ENCODE measurements around the gene CAPN11.

CAPN11 gene

GRCh38 chr6:44158770-44159228 lies at the start of gene CAPN11:
CAPN11 (plus strand) TSS chr6:44158820; CDS start chr6:44158849, 29 bp downstream.
- no peak for DNase-seq

DNA sequence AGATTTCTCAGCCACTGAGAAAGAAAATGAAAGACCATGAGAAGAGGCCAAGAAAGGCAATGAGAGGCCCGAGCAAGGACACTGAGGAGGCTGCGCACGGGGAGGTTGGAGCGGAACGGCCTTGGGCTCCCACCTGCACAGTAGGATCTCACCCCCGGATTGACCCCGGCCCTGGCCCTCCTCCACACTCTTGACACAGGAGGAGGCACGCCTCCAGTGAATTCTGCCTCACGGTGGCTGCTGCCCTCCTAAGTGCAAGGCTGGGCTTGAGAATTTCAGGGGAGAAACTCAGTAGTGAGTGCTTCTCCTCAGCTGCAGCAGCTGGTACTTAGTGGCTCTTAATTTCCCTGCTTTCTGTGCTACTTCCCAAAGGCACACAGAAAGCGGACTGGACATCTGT lies 49.4 kb upstream of the CAPN11 start:
- no peak for DNase-seq

DNA sequence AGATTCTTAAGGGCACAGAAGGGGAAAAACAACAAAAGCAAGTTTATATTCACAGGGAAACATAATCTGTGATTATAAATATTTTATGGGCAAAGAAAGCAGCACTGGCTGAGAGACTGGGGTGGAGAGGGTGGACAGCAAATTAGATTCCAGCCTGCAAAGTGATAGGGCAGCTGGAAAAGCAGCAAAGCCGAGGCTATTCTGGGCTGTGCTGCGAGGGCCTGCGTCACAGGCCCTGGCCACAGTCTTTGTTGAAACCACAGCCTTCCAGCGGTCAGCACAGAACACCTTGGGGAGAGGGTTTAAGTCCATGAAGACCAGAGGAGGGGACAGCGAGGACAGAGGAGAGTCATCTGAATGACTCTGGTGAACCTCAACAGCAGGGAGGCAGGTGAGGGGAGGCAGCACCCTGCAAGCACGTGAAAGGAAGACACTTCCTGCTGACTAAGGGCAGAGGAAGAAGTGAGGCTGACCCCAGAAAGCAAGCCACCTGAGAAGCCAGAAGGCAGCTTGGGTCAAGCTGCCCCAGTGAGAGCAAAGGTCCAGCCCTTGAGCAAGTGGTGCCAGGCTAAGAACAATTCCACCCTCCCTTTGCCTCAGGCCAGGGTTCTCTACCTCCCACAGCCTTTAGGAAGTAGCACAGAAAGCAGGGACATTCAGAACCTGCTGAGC lies 48.5 kb upstream of the CAPN11 start:
- DNase-seq: no peak

DNA sequence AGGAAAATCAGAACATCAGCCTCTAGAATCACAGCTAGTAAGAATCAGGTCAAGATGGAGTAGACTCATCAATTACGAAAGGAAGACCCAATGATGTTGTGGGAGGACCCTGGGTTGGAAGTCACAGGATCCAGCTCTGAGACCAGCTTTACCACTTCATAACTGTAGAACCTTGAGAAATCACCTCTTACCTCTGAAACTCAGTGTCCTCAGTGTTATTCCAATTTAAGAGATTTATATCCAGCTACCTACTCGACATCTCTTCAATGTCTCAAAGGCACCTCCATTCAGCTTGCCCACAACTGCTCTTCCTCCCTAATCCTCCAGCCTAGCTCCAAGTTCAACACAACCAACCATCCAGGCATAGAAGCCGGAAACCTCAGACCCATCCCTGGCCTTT lies 47.7 kb upstream of the CAPN11 start:
- DNase-seq: no peak

DNA sequence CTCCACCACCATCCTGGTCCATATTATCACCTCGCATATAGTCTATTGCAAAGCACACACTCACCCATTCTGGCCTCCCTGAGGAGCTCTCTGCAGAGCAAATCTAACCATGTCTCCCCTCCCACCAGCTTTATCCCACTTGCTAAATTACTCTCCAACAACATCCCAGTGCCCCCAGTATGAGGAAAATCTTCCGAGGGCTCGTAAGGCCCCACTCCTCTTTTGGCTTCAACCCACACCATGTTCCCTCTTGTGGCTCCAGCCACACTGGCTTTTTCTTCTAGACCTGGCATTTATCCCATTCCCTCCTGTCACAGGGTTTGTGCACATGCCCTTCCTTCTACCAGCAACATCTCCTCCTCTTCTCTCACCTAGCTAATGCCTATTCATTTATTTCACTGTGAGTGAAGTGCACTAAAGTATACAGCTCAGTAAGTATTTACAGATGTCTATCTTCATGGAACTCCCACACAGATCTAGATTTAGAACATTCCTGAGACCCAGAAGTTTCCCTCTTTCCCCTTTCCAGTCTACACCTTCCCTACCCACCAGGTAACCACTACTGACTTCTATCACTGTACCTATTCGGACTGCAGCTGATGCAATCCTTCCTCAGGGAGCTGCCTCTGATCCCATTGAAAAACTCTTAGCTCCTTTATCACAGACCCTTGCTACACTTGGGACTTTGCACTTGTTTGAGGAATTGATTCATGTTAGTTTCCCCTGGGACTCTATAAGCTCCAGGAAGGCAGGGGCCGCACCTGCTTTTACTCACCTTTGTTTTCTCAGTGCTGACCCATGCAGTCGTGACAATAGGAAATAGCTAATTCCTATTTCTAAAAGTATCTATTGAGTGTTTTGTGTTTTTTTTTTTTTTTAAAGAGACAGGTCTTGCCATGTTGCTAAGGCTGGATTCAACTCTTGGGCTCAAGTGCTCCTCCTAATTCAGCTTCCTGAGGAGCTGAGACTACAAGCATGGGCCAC lies 46.9 kb upstream of the CAPN11 start:
- DNase-seq: no peak

- no peak for DNase-seq
These were observed 45.2 kb upstream of the CAPN11 start for GRCh38 chr6:44113414-44113813.

- no peak for DNase-seq
These were observed 42.8 kb upstream of the CAPN11 start for GRCh38 chr6:44115866-44116265.

DNA sequence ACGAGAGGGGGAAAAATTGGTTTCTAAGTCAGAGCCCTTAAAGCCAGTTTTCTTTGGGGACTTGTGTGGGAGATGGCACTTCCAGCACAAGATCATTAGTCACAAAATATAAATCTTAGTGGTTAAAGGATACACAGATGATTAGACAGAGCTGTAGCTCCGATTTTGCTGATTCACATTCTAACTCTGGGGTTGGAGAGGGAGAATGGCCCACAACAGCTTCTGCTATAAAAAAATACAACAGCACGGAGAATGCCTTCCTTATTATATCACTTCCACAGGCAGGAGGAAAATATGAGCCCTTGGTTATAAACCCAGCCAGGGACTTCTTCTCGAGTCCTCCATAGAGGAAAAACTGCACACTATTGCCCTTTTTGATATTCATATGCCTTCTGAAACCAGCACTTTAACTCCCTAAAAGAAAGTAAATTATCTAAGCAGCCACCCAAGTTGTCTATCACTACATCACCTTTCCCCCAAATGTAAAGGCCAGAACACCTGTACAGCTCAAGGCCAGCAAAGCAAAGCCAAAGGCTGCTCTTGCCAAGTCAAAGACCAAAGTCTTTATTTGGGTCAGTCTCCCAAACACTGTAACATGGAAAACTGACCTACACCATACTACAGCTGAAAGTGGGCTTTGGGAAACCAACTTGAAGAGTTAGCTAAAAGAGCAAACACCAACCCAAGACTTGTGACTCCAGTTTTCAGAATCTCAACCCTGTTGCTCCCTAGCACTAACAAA lies 41.8 kb upstream of the CAPN11 start:
- DNase-seq: no peak

- no peak for DNase-seq
These were observed 41.1 kb upstream of the CAPN11 start for GRCh38 chr6:44117397-44118128.

DNA sequence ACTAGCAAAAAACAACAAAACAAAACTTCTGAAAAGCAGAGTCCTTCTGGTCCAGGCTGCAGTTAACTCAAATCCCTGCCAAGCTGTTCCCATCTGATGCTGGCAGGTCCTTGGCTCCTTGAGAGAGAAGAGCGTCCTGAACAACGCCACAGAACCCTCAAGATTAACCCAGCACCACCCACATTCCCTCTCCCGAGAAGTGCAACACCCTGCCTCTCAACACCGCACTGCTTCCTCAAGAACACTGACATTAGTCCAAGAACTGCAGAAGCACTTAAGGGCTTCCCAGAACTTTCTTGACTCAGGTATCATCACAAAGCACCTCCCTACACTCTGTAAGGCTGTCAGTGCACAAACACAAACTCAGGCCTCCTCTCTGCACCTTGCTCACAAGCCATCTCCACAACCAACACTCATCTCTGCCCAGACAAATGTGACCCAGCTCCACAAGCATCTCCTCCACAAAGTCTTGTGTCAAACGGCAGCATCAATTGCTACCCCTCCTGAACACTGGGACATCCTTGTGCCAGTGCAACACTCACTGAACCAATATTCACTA lies 38.8 kb upstream of the CAPN11 start:
- DNase-seq: no peak

- DNase-seq: no peak
These were observed 37.8 kb upstream of the CAPN11 start for GRCh38 chr6:44120692-44121443.

- no peak for DNase-seq
These were observed 35.8 kb upstream of the CAPN11 start for GRCh38 chr6:44122801-44123200.

GRCh38 chr6:44123544-44123943 lies 35.1 kb upstream of the CAPN11 start:
- no peak for DNase-seq

GRCh38 chr6:44126320-44127149 lies 32.1 kb upstream of the CAPN11 start:
- peak in 7 of 14 donors; percentile 20 to 66 (median 40) for DNase-seq

DNA sequence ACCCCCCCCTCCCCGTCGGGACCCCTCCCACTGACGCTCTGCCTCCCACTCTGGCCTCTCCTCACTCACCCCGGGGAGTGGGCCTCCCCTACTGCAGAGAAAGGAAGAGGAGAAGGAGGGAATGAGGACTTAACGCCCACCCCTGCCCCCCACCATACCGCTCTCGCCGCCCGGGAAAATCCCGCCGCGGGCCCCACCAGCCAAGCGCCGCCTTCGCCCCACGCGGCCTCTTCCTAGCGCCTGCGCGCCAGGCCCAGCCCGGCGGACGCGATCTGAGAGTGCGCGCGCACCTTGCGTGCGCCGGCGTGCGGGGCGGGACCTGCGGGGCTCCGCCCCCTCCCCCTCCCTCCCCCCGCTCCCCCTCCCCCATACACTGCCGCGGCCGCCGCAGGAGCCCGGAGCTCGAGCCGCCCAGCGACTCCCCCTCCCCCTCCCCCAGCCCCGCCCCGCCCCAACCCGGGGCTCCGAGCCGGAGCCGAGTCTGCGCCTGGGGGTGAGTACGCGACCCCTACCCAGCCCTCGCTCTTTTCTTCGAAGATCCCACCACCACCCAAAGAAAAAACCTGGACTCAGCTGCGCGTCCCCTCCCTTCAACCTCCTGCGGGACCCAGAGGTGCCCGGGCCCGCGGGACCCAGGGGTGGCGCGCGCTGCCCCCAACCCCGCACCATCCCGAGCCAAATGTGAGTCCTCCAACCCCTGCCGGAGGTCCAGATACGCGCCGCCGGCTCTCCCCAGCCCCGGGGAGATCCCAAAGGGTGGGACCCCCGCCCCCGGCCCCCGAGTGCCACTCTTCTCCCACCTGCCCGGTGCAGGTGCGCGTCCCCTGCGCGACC lies 31.2 kb upstream of the CAPN11 start, which contains the start of the genes MRPL14 and TMEM63B:
Gene MRPL14, minus strand, starts transcription at position 267 of the 834 bp plus-strand sequence. CDS start 10,841 bp downstream, outside the sequence.
Gene TMEM63B, plus strand, starts transcription at position 369 of the 834 bp plus-strand sequence. CDS start 7,031 bp downstream, outside the sequence.
- peak in 13 of 14 donors; percentile 48 to 96 (median 82) for DNase-seq

DNA sequence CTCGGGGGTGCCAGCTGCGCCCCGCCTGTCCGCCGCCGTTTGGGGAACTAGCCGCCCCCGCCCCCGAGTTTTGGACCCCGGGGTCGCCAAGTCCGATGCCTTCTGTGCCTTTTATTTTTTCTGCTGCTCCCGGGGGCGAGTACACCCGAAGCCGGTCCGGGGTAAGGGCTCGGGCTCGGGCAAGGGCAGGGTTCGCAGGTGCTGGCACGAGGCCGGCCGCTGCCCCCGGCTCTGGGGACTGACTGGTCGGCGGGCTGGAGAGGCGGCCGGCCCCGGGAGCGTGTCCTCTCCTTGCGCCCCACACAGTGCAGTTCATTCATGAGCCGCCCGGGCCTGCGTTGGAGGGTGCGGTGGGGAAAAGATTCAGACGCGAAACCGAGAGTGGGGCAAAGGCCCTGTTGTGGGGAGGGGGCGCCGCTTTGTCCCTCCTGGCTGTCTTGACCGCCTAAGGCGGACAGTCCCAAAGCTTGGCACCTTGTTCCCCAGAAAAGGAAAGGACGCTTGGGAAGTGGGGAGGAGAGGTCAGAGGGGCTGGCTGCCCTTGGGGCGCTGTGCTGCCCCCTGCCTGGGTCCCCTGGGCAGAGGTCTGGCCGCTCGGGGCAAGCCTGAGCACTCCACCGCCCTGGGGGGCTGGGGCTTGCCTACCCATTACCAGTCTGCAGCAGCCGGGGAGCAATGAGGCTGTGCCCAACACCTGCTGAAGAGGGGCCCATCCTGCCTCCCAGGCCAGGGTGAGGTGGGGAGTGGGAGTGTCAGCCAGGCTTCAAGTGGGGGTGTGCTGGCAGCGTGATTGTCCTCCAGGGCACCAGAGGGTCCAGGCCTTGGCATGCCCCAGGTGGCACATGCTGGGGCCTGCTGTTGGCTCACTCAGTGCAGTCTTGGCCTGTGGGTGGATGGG lies 30.4 kb upstream of the CAPN11 start:
- peak in 7 of 14 donors; percentile 2 to 46 (median 33) for DNase-seq

DNA sequence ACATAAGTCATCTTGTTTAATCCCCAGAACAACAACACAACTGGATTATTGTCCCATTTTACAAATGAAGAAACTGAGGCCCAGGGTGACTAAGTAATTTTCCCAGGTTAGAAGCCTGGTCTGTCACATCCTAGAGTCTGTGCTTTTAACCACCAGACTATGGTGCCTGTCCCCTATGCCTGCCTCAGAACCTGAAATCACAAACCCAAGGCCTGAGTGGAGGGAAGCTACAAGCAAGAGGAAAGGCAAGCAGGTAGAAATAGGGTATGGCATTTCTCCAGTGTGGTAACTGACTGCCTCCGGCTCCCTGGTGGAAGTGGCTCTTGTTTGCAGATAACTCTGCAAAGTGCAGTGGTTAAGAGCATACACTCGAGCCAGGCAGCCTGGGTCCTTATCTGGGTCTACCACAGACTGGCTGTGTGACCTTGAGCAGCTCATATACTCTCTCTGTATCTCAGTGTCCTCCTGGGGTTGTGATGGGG lies 28.7 kb upstream of the CAPN11 start:
- no peak for DNase-seq

Measured in C1 segment of cervical spinal cord (tissue), 14 donors.